GM18861 (cell line): ENCODE results near the gene GPER1.
"Not testable (repeated sequence)": the region's sequence is repeated elsewhere in the genome, so short reads cannot be mapped to it uniquely, and the experiment has no call there.

Source experiments
- ATAC-seq: cut with Tn5 transposase; IDR thresholded peaks from one replicate; pipeline ENCODE4 v1.9.1; 2021; ENCODE audit not compliant: unreplicated experiment

GPER1 gene

DNA sequence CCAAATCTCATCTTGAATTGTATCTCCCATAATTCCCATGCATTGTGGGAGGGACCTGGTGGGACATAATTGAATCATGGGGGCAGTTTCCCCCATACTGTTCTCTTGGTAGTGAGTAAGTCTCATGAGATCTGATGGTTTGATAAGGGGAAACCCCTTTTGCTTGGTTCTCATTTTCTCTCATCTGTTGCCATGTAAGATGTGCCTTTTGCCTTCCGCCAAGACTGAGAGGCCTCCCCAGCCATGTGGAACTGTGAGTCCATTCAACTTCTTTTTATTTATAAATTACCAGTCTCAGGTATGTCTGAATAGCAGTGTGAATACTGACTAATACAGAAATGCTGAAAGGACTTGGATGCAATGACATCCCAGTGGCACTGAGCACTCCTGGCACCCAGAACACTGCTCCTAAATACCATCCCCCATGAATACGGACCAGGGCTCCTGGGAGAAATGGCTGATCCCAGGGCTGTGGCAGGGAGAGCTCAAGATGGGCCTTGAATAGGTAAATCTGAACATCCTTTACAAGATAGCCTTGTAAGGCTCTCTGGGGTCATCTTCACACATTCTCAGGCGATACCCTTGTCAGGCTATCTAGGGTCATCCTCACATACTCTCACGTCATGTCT is 52.7 kb downstream of the GPER1 start:
- ATAC-seq, result no peak

DNA sequence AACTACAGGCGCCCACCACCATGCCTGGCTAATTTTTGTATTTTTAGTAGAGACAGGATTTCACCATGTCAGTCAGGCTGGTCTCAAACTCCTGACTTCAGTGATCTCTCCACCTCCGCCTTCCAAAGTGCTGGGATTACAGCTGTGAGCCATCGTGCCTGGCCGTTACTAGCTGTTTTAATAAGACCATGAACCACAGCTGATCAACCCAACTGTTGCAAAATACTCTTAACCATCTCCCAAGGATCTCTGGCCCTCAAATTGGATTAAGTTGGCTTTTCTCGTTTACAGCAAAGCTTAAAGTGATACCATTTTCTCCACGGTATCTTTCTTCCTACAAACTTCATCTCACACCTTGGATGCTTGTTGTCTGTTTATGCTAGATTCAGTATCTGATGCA is 53.7 kb downstream of the GPER1 start:
- no peak for ATAC-seq

DNA sequence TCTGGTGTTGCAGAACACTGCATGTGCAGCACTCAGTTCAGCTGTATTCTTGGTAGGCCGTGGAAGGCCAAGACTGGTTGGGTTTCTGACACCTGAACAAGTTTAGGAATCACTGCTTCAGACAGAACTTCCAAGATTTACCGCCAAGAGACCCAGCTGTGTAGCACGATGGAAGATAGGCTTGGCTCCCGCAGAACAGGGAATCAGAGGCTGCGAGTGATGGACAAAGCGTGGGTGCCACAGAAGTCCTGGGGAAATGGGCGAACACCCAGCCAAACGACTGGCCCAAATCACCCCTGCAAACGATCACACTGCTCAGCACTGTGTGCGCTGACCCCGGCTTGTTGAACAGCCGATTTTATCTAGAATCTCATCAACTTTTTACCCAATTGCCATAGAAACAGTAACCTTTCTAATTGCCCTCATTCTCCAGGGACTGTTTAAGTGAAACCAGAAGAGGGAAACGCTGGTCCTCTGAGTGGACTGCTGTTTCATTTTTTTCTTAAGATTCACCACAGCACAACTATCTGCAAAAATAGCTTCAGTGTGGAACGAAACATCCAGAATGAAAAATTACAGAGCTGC is 54.2 kb downstream of the GPER1 start:
- ATAC-seq, result no peak

DNA sequence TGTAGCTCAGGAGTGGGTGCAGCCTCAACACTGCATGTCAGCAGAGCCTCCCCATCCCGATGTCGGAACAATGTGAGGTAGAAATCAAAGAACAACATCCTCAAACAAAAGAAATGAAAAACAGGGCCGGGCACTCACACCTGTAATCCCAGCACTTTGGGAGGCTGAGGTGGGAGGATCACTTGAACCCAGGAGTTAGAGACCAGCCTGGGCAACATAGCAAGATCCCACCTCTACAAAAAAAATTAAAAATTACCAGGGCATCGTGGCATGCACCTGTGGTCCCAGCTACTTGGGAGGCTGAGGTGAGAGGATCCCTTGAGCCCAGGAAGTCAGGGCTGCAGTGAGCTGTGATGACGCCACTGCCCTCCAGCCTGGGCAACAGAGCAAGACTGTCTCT is 55.1 kb downstream of the GPER1 start:
- not testable (repeated sequence) for ATAC-seq
